Panc1 (cell line): ENCODE data around the gene COMMD8. TPM values are rescaled to one million over a fixed set of nuclear protein-coding genes. Genes with fewer than 3 reads are reported as not detected.

Experiments used
- ATAC-seq: fragments of 200-7000 bp; cut with Tn5 transposase; 2 replicates; pipeline ENCODE4 v1.9.1; 2020; ENCODE audit warnings: mild to moderate bottlenecking, moderate library complexity
- BruUV-seq: library from RNA; stranded (reverse); fragments of 400-500 nt; replicated peaks from 2 replicates; lab custom pipeline; 2021; lab: Mats Ljungman, UMichigan
- CTCF ChIA-PET: fragments of 300-600 bp; sonication (Branson Sonifier 250); formaldehyde crosslinking; loops from one replicate; lab custom pipeline; 2022; ENCODE audit warnings: antibody characterized with exemption; lab: Charles Lee
- POLR2A ChIA-PET: fragments of 300-600 bp; sonication (Branson Sonifier 250); formaldehyde crosslinking; loops from one replicate; lab custom pipeline; 2022; ENCODE audit warnings: antibody characterized with exemption; lab: Charles Lee
- DNase-seq: peaks from one replicate; pipeline ENCODE4 v3.0.0-alpha.2; 2010; ENCODE audit warnings: low read depth, low spot score
- H3K27ac ChIP-seq: 2 replicates; pipeline ENCODE4 v1.5.1; 2011; ENCODE audit warnings: mild to moderate bottlenecking, low read length, inconsistent platforms
- H3K27me3 ChIP-seq: fragments of 200-500 bp; sonication (Bioruptor generic); 2 replicates; pipeline ENCODE4 v1.6.0; 2014; ENCODE audit warnings: low read length, inconsistent platforms; ENCODE audit not compliant: control insufficient read depth, insufficient read depth
- H3K36me3 ChIP-seq: fragments of 200-500 bp; sonication (Bioruptor generic); 2 replicates; pipeline ENCODE4 v1.5.1; 2014; ENCODE audit warnings: inconsistent platforms, mild to moderate bottlenecking, low read length, moderate library complexity; ENCODE audit not compliant: control insufficient read depth, insufficient read depth
- H3K4me1 ChIP-seq: 2 replicates; pipeline ENCODE4 v1.5.1; 2011; ENCODE audit warnings: inconsistent platforms, mild to moderate bottlenecking, low read length, moderate library complexity; ENCODE audit not compliant: control insufficient read depth, insufficient read depth
- H3K4me3 ChIP-seq, 2 experiments: 2 replicates each; pipeline ENCODE4 v1.5.1; 2011 to 2012; ENCODE audit warnings: low read depth in 2 of 2, low read length in 2 of 2, mild to moderate bottlenecking in 2 of 2, inconsistent platforms in 1 of 2, moderate library complexity in 1 of 2
- H3K9me3 ChIP-seq: fragments of 200-500 bp; sonication (Bioruptor generic); 2 replicates; pipeline ENCODE4 v1.5.1; 2014; ENCODE audit warnings: low read depth, mild to moderate bottlenecking, inconsistent platforms, low read length, moderate library complexity; ENCODE audit not compliant: control insufficient read depth, insufficient read depth
- POLR2AphosphoS5 ChIP-seq: IDR thresholded peaks from 2 replicates; pipeline ENCODE4 v1.6.1; 2012; ENCODE audit warnings: mild to moderate bottlenecking, low read depth, low read length, moderate library complexity
- REST ChIP-seq, 2 experiments: IDR thresholded peaks; 2 replicates each; pipeline ENCODE4 v1.6.1; 2011 to 2012; ENCODE audit warnings: low read depth in 2 of 2, control low read depth in 1 of 2, low read length in 1 of 2, mild to moderate bottlenecking in 1 of 2, moderate library complexity in 1 of 2; ENCODE audit not compliant: insufficient read depth in 1 of 2
- SIN3A ChIP-seq: IDR thresholded peaks from 2 replicates; pipeline ENCODE4 v1.6.1; 2012; ENCODE audit warnings: low read depth, mild to moderate bottlenecking, low read length, moderate library complexity, borderline replicate concordance; ENCODE audit not compliant: insufficient read depth
- TCF7L2 ChIP-seq: IDR thresholded peaks from 2 replicates; pipeline ENCODE4 v1.6.1; 2011; ENCODE audit warnings: mild to moderate bottlenecking, low read depth, low read length, inconsistent platforms
- in situ Hi-C: cut with HindIII; loops from 2 replicates; pipeline ENCODE4 v1.10.0; 2016; ENCODE audit warnings: low sequenced_read_pairs, low pct_unique_long_range_greater_than_20kb
- intact Hi-C: fragments of 100-400 bp; cut with micrococcal nuclease; formaldehyde crosslinking; loops from one replicate; pipeline ENCODE4 v1.10.0; 2022; ENCODE audit not compliant: unreplicated experiment
- total RNA-seq: library from RNA; stranded (reverse); gene quantifications from one replicate; pipeline ENCODE4 v1.2.1, GENCODE V29; 2021; ENCODE audit not compliant: unreplicated experiment
- TF ChIP-seq, protein P1 (sequence below): fragments of 450-650 bp; IDR thresholded peaks from 2 replicates; pipeline ENCODE4 v1.5.1; 2017; ENCODE audit warnings: mild to moderate bottlenecking

Gene COMMD8
- total RNA-seq, 1 experiment from 2014 or later: 22.0 TPM

GRCh38 chr4:47485768-47486167, 22.3 kb upstream of the COMMD8 start:
- POLR2A ChIA-PET: no interaction called here

GRCh38 chr4:47485047-47485692, 21.7 kb upstream of the COMMD8 start, which contains the start of gene ATP10D:
Gene ATP10D (plus strand): TSS chr4:47485275. CDS start chr4:47512541, 27,266 bp downstream.
- intact Hi-C loops: no loop called here
- Histone ChIP-seq H3K4me3 (peak within 1 kb of the TSS; percentile 67 to 81), H3K4me1 (no peaks in the 10 kb centered on the region), H3K9me3 (no peaks in the 10 kb centered on the region), H3K27me3 (no peaks in the 10 kb centered on the region), H3K27ac (peak within 1 kb of the TSS; percentile 86), H3K36me3 (no peaks in the 10 kb centered on the region; the same call in 1 of the 2 replicates)
- ChIA-PET POLR2A (interaction anchor here (0.6 to 0.7 kb wide), 2 partner anchors 12 to 16 kb away, joined by 3 to 6 read pairs; no protein-coding TSS in a partner anchor), CTCF (interaction anchor here (0.8 kb wide), 1 partner anchor 9 kb away, joined by 3 read pairs; no protein-coding TSS in a partner anchor)
- in situ Hi-C loops: no loop called here
- peak; percentile 100 for ATAC-seq
- BruUV-seq: no TSS peak
- TF ChIP-seq POLR2AphosphoS5 (peak; percentile 73; the same call in 1 of the 2 replicates), TCF7L2 (no peak), REST (IDR thresholded peaks at IDR 0.05; ENCODE audit: insufficient read depth in 1 of 2, low read depth in 2 of 2, low read length in 1 of 2) (no peak), SIN3A (0 out of 2 replicates have a peak, but pooled peaks have one; percentile 63)
- TF ChIP-seq, protein P1, sequence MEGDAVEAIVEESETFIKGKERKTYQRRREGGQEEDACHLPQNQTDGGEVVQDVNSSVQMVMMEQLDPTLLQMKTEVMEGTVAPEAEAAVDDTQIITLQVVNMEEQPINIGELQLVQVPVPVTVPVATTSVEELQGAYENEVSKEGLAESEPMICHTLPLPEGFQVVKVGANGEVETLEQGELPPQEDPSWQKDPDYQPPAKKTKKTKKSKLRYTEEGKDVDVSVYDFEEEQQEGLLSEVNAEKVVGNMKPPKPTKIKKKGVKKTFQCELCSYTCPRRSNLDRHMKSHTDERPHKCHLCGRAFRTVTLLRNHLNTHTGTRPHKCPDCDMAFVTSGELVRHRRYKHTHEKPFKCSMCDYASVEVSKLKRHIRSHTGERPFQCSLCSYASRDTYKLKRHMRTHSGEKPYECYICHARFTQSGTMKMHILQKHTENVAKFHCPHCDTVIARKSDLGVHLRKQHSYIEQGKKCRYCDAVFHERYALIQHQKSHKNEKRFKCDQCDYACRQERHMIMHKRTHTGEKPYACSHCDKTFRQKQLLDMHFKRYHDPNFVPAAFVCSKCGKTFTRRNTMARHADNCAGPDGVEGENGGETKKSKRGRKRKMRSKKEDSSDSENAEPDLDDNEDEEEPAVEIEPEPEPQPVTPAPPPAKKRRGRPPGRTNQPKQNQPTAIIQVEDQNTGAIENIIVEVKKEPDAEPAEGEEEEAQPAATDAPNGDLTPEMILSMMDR: no peak
- peak; percentile 72 for DNase-seq

More at GRCh38 chr4:47485768-47486167, 22.3 kb upstream of the COMMD8 start:
- CTCF ChIA-PET: no interaction called here
- in situ Hi-C loops (no loop called here), intact Hi-C loops (no loop called here)
- DNase-seq: no peak
- Histone ChIP-seq H3K4me3 (peak overlapping the region; percentile 67 to 81), H3K4me1 (no peaks in the 10 kb centered on the region), H3K27me3 (no peaks in the 10 kb centered on the region), H3K36me3 (no peaks in the 10 kb centered on the region; the same call in 1 of the 2 replicates), H3K27ac (peak overlapping the region; percentile 86), H3K9me3 (no peaks in the 10 kb centered on the region)
- no peak for TF ChIP-seq SIN3A
- TF ChIP-seq, protein P1: no peak
- no peak for TF ChIP-seq TCF7L2
- no peak for TF ChIP-seq POLR2AphosphoS5
- TF ChIP-seq REST (IDR thresholded peaks at IDR 0.05; ENCODE audit: insufficient read depth in 1 of 2, low read depth in 2 of 2, low read length in 1 of 2): no peak
- no TSS peak for BruUV-seq
- ATAC-seq: no peak
